ENCODE measurements around the gene CHAT. TPM values are rescaled to one million over a fixed set of nuclear protein-coding genes. Genes with fewer than 3 reads are reported as not detected.

CHAT gene
- total RNA-seq, 1 experiment from 2014 or later, result not detected

DNA sequence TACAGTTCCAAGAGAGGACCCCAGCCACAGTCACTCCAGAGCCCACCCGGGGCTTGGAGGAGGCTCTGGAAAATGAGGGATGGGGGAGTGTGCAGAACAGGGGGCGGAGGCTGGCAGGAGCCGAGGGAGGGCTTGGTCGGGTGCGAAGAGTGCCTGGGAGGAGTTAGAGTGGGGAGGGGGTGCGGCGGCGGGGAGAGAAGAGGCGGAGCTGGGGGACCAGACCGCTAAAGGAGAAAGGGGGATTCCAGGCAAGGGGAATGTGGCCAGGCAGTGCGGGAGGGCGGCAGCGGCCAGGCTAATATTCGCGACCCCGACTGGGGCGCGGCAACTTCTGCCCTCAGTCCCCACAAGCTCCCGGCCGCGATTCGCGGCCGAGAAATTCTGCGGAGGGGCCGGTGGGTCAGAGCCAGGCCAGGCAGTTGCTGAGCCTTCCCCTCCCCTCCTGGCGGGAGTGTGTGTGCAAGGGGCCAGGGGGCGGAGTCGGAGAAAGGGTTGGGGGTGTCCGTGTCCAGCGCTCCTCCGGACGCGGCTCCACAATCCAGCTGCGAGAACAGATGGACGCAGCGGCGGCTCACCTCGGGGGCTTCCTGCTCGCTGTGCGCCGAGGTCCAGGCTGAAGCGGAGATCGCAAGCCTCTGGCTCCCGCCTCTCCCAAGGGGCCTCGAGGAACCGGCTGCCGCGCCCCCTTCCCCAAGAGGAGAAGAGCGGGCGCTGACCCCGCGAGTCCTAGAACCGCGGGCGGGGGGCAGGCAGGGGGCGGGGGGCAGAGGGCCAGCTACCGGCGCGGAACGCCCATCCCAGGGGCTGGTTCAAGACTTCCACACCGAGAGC, 4.3 kb upstream of the CHAT start:
- in situ Hi-C loops (cut with HindIII; ENCODE audit: low pct_unique_long_range_greater_than_20kb, low sequenced_read_pairs), result no loop called here
- no peak for DNase-seq (ENCODE audit: low read depth)

DNA sequence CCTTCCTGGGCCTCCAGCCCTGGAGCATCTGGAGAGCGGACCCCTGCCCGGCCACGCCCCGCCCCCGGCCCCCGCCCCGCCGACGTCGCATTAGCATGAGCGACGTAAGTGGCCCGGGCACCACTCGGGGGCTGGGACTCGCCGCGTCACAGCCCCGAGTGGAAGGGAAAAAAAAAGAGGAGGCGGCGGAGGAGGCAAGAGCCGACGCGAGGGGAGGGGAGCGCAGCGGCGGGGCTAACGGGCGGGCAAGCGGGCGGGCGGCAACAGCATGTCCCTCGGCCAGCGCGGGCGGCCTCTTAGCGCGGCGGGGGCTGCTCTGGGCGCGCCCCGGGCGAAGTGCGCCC, 3.8 kb upstream of the CHAT start, which contains the start of gene SLC18A3:
SLC18A3 (plus strand) TSS at position 197 of the 344 bp plus-strand sequence. CDS start 431 bp downstream, outside the sequence.
- no peak for DNase-seq (ENCODE audit: low read depth)
- in situ Hi-C loops (cut with HindIII; ENCODE audit: low pct_unique_long_range_greater_than_20kb, low sequenced_read_pairs), result no loop called here

DNA sequence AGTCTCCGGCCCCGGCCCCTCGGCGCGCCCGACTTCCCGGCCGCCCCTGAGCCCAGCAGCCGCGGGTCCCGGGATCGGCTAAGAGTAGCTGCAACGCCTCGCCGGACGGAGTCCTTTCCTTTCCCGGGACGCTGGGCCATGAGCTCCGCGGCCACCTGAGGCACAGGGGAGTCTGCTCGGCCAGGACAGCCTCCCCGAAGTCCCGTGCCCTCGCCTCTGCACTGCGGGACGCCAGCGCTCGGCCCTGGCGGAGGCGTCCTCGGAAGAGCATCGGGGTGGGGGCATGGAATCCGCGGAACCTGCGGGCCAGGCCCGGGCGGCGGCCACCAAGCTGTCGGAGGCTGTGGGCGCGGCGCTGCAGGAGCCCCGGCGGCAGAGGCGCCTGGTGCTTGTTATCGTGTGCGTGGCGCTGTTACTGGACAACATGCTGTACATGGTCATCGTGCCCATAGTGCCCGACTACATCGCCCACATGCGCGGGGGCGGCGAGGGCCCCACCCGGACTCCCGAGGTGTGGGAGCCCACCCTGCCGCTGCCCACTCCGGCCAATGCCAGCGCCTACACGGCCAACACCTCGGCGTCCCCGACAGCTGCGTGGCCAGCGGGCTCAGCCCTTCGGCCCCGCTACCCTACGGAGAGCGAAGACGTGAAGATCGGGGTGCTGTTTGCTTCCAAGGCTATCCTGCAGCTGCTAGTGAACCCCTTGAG, 3.2 kb upstream of the CHAT start:
- no peak for DNase-seq (ENCODE audit: low read depth)
- in situ Hi-C loops (cut with HindIII; ENCODE audit: low pct_unique_long_range_greater_than_20kb, low sequenced_read_pairs), result no loop called here

GRCh38 chr10:49611166-49611815, 2.5 kb upstream of the CHAT start:
- in situ Hi-C loops (cut with HindIII; ENCODE audit: low pct_unique_long_range_greater_than_20kb, low sequenced_read_pairs), result no loop called here
- DNase-seq (ENCODE audit: low read depth), result no peak

DNA sequence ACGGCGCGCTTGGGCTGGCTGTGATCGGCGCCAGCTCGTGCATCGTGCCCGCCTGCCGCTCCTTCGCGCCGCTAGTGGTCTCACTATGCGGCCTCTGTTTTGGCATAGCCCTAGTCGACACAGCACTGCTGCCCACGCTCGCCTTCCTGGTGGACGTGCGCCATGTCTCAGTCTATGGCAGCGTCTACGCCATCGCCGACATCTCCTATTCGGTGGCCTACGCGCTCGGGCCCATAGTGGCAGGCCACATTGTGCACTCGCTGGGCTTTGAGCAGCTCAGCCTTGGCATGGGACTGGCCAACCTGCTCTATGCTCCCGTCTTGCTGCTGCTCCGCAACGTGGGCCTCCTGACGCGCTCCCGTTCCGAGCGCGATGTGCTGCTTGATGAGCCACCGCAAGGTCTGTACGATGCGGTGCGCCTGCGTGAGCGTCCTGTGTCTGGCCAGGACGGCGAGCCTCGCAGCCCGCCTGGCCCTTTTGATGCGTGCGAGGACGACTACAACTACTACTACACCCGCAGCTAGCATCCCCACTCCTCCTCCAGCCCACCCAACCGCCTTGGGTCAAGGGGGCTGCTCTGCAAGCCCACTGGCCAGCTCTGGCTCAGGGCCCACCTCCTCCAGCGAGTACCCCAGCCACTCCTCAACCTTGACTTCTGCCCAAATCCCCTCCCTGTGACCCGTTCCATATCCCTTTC, 1.9 kb upstream of the CHAT start:
- DNase-seq (ENCODE audit: low read depth), result no peak
- in situ Hi-C loops (cut with HindIII; ENCODE audit: low pct_unique_long_range_greater_than_20kb, low sequenced_read_pairs), result no loop called here

- in situ Hi-C loops (cut with HindIII; ENCODE audit: low pct_unique_long_range_greater_than_20kb, low sequenced_read_pairs), result no loop called here
- no peak for DNase-seq (ENCODE audit: low read depth)
These were observed 1.2 kb upstream of the CHAT start for GRCh38 chr10:49612513-49613164.

DNA sequence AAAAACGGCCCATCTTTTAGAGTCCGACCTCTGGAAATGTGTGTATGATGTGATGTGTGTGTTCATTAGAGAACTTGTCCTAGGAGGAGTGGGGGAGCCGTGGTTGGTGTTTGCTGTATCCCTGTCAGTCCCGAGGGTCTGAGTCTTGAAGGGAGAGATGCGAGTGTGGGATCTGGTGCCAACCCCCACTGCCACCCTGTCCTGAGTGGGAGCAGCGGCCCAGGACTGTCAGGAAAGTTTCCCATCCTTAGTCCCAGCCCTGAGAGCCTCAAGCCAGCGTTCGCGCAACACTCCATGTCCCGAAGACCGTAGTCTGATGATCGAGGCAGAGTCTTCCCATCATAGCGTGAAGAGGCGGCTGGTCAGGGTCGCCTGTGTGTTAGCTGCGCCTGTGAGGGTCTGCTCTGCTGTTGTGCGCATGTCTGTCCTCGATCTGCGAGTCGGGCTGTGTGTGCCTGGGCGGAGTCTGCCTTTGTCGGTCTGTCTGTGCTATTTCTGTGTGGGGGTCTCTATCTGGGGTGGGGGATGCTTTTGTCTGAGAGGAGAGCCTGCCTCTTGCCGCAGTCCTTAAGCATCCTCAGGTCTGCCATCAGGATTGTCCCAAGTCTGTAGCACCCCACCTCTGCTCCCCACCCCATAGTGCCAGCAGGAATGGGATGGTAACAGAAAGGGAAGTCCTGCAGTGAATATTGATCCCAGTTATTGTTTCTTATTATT, 514 bp upstream of the CHAT start:
- no peak for DNase-seq (ENCODE audit: low read depth)
- in situ Hi-C loops (cut with HindIII; ENCODE audit: low pct_unique_long_range_greater_than_20kb, low sequenced_read_pairs), result no loop called here

- no peak for DNase-seq (ENCODE audit: low read depth)
- in situ Hi-C loops (cut with HindIII; ENCODE audit: low pct_unique_long_range_greater_than_20kb, low sequenced_read_pairs), result no loop called here
These were observed 683 bp downstream of the CHAT start for GRCh38 chr10:49614242-49615198.

DNA sequence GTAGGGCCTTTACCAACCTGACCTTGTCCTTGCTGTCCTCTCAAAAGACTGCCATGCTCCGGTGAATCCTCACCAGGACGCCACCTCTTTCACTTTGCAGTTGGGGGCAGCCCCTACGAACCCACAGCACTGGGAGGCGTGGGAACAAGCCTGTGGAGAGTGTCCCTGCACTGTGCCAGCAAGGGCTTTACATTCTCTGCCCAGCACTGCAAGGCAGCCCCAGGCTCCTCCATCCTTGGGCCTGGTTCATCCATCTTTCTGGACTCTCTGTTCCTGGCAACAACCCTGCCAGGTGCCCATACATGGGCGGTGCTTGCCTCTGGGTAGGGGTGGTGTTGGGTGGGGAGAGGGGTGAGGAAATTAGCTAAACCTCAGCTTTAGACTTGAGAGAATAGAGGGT, 1.4 kb downstream of the CHAT start:
- in situ Hi-C loops (cut with HindIII; ENCODE audit: low pct_unique_long_range_greater_than_20kb, low sequenced_read_pairs), result no loop called here
- no peak for DNase-seq (ENCODE audit: low read depth)

- no peak for DNase-seq (ENCODE audit: low read depth)
- in situ Hi-C loops (cut with HindIII; ENCODE audit: low pct_unique_long_range_greater_than_20kb, low sequenced_read_pairs), result no loop called here
These were observed 1.9 kb downstream of the CHAT start for GRCh38 chr10:49615721-49616120.

- in situ Hi-C loops (cut with HindIII; ENCODE audit: low pct_unique_long_range_greater_than_20kb, low sequenced_read_pairs), result no loop called here
- DNase-seq (ENCODE audit: low read depth), result no peak
These were observed 2.7 kb downstream of the CHAT start for GRCh38 chr10:49616421-49617101.

GRCh38 chr10:49617121-49618020, 3.5 kb downstream of the CHAT start:
- in situ Hi-C loops (cut with HindIII; ENCODE audit: low pct_unique_long_range_greater_than_20kb, low sequenced_read_pairs), result no loop called here
- DNase-seq (ENCODE audit: low read depth), result no peak

DNA sequence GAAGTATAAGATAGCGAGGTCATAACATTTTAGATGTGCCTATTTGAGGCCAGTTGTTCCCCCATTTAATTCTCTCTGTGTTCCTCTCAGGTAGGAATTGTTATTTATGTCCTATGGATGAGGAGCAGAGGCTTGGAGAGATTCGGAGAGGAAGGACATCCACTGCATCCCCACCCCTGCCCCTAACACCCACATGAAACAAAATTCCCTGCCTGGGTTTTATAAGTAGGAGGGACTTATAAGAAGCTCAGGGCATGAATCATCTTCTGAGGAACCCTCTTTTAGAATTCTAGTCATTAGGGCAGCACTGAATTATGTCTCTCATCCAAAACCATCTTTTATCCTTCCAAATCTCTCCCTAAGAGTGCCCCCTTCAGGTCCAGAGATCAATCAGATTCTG, 5.0 kb downstream of the CHAT start:
- no peak for DNase-seq (ENCODE audit: low read depth)
- in situ Hi-C loops (cut with HindIII; ENCODE audit: low pct_unique_long_range_greater_than_20kb, low sequenced_read_pairs), result no loop called here

DNA sequence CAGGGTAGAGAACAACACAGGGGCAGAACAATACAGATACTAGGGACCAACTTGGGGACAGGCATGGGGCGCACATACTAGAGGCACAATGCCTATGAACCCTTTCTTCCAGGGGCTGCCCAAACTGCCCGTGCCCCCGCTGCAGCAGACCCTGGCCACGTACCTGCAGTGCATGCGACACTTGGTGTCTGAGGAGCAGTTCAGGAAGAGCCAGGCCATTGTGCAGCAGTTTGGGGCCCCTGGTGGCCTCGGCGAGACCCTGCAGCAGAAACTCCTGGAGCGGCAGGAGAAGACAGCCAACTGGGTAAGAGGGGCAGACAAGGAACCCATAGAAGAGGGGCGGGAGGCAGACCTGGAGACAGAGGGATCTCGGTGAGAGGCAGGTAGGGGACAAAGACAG, 5.8 kb downstream of the CHAT start:
- in situ Hi-C loops (cut with HindIII; ENCODE audit: low pct_unique_long_range_greater_than_20kb, low sequenced_read_pairs), result no loop called here
- no peak for DNase-seq (ENCODE audit: low read depth)

DNA sequence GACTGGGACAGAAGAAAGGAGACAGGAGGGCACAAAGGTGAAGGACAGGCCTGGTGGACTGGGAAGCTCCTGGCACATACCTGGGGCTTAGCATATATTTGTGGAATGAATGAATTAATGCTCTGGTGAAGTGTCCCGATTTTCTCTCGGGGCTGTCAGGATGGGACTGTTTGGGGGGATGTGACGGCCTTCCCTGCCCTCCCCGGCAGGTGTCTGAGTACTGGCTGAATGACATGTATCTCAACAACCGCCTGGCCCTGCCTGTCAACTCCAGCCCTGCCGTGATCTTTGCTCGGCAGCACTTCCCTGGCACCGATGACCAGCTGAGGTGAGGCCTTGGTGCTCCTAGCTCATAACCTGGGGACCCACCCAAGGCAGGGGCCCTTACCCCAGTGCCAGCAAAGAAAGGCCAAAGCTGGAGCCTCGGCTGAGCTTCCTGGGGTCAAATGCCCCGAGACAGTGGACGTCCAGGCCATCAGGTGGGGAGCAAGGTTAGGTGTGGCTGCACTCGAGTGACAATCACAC, 6.5 kb downstream of the CHAT start:
- in situ Hi-C loops (cut with HindIII; ENCODE audit: low pct_unique_long_range_greater_than_20kb, low sequenced_read_pairs), result no loop called here

More for the DNA sequence above, 6.5 kb downstream of the CHAT start:
- DNase-seq (ENCODE audit: low read depth), result no peak

Measured in Caki2 (cell line).